Gastrocnemius medialis (tissue), 4 donors: Measurements from ENCODE around the gene SYPL2. TPM values are rescaled to one million over a fixed set of nuclear protein-coding genes. Genes with fewer than 3 reads are reported as not detected.

Experiments used
- ATAC-seq, 2 donors: fragments of 150-250 bp; one replicate each; pipeline ENCODE4 v1.9.1; 2016
- DNase-seq, 2 donors: peaks; one replicate each; pipeline ENCODE4 v3.0.0-alpha.2; 2019
- H3K27ac ChIP-seq, 4 donors: fragments of 200-600 bp; sonication (generic); 1 replicate in 1 of 4; 2 replicates in 3 of 4; pipeline ENCODE4 v1.5.1; 2016 to 2018; ENCODE audit warnings: mild to moderate bottlenecking in 2 of 4, moderate library complexity in 1 of 4
- H3K27me3 ChIP-seq, 3 donors: fragments of 200-600 bp; sonication (generic) in 2 of 3; 1 replicate in 1 of 3; 2 replicates in 2 of 3; pipeline versions ENCODE4 v1.5.1 to v1.6.0; 2016 to 2019; ENCODE audit warnings: mild to moderate bottlenecking in 1 of 3, moderate library complexity in 1 of 3
- H3K36me3 ChIP-seq, 2 donors: fragments of 200-600 bp; sonication (generic) in 1 of 2; one replicate each; pipeline ENCODE4 v1.5.1; 2017 to 2018
- H3K4me1 ChIP-seq, 2 donors: fragments of 200-600 bp; sonication (generic) in 1 of 2; one replicate each; pipeline ENCODE4 v1.5.1; 2016 to 2017; ENCODE audit warnings: mild to moderate bottlenecking in 2 of 2
- H3K4me3 ChIP-seq, 4 donors: fragments of 200-600 bp; sonication (generic) in 3 of 4; 1 replicate in 1 of 4; 2 replicates in 3 of 4; pipeline ENCODE4 v1.5.1; 2016 to 2019; ENCODE audit warnings: mild to moderate bottlenecking in 2 of 4
- H3K9me3 ChIP-seq, 3 donors: fragments of 200-600 bp; sonication (generic) in 2 of 3; 1 replicate in 1 of 3; 2 replicates in 2 of 3; pipeline ENCODE4 v1.5.1; 2016 to 2019
- CTCF ChIP-seq, 5 experiments: fragments of 450-650 bp in 3 of 5; fragments of 200-600 bp in 2 of 5; sonication (generic) in 2 of 5; IDR thresholded peaks in 4 of 5; conservative IDR thresholded peaks in 1 of 5; 1 replicate in 4 of 5; 2 replicates in 1 of 5; pipeline ENCODE4 v1.5.1; 2016 to 2019; ENCODE audit warnings: antibody characterized with exemption in 5 of 5, mild to moderate bottlenecking in 3 of 5, moderate library complexity in 3 of 5
- POLR2A ChIP-seq, 2 donors: fragments of 450-650 bp; IDR thresholded peaks; one replicate each; pipeline ENCODE4 v1.6.1; 2017; ENCODE audit warnings: antibody characterized with exemption in 2 of 2, mild to moderate bottlenecking in 2 of 2, moderate library complexity in 2 of 2
- in situ Hi-C, 4 donors: fragments of 200-750 bp; cut with MboI; loops; one replicate each; pipeline versions ENCODE4 v1.15.0 to v1.8.0; 2017; ENCODE audit warnings: low sequenced_read_pairs in 4 of 4
- intact Hi-C: fragments of 100-400 bp; cut with DNase I; formaldehyde crosslinking; loops from one replicate; pipeline ENCODE4 v1.15.1; 2023; ENCODE audit warnings: low total_unique reads
- total RNA-seq, 4 donors: library from RNA; depleted of rRNA; stranded (reverse); fragments of >200 nt; gene quantifications; one replicate each; pipeline versions ENCODE4 v1.1.0 to v1.2.3, GENCODE V29; 2016

SYPL2 gene
- total RNA-seq, 4 donors from 2014 or later = 15.7 to 127 (median 83.7) TPM

- Histone ChIP-seq H3K27me3 (no peaks in the 10 kb centered on the region), H3K4me3 (no peak overlapping the region), H3K9me3 (no peaks in the 10 kb centered on the region), H3K27ac (peak overlapping the region in 2 of 4 donors; percentile 99 to 100), H3K36me3 (peaks cover 0 to 45% of the 10 kb centered on the region in 2 donors), H3K4me1 (peaks cover 51 to 66% of the 10 kb centered on the region in 2 donors)
- in situ Hi-C loops = no loop called here
- DNase-seq (no peak), ATAC-seq (no peak)
- TF ChIP-seq POLR2A (IDR thresholded peaks at IDR 0.05) = no peak
- no peak for TF ChIP-seq CTCF (IDR thresholded peaks at IDR 0.05 in 4 of 5, conservative IDR thresholded peaks at IDR 0.05 in 1 of 5)
- intact Hi-C loops = no loop called here
Measured at GRCh38 chr1:109479311-109479710, 13.0 kb downstream of the SYPL2 start.

- TF ChIP-seq CTCF (IDR thresholded peaks at IDR 0.05 in 4 of 5, conservative IDR thresholded peaks at IDR 0.05 in 1 of 5) (no peak), POLR2A (IDR thresholded peaks at IDR 0.05) (no peak)
- Histone ChIP-seq H3K4me3 (no peak overlapping the region), H3K9me3 (no peaks in the 10 kb centered on the region), H3K4me1 (peaks cover 51 to 66% of the 10 kb centered on the region in 2 donors), H3K36me3 (peaks cover 0 to 45% of the 10 kb centered on the region in 2 donors), H3K27ac (peak overlapping the region in 3 of 4 donors; percentile 95 to 100 (median 99)), H3K27me3 (no peaks in the 10 kb centered on the region)
- intact Hi-C loops (no loop called here), in situ Hi-C loops (no loop called here)
- DNase-seq (no peak), ATAC-seq (no peak)
Measured at GRCh38 chr1:109479901-109480300, 13.6 kb downstream of the SYPL2 start.

GRCh38 chr1:109481646-109482045 lies 15.3 kb downstream of the SYPL2 start:
- Histone ChIP-seq H3K36me3 (peaks cover 0 to 31% of the 10 kb centered on the region in 2 donors), H3K4me3 (no peak overlapping the region), H3K4me1 (peaks cover 47 to 54% of the 10 kb centered on the region in 2 donors), H3K27me3 (no peaks in the 10 kb centered on the region), H3K9me3 (no peaks in the 10 kb centered on the region), H3K27ac (peak overlapping the region; percentile 71 to 100 (median 97))
- ATAC-seq = peak in 1 of 2 donors; percentile 40
- in situ Hi-C loops (no loop called here), intact Hi-C loops (no loop called here)
- DNase-seq = peak in 1 of 2 donors; percentile 75
- TF ChIP-seq POLR2A (IDR thresholded peaks at IDR 0.05) (no peak), CTCF (IDR thresholded peaks at IDR 0.05 in 4 of 5, conservative IDR thresholded peaks at IDR 0.05 in 1 of 5) (no peak)

- TF ChIP-seq POLR2A (IDR thresholded peaks at IDR 0.05) (no peak), CTCF (IDR thresholded peaks at IDR 0.05 in 4 of 5, conservative IDR thresholded peaks at IDR 0.05 in 1 of 5) (no peak)
- in situ Hi-C loops = no loop called here
- Histone ChIP-seq H3K4me3 (no peak overlapping the region), H3K4me1 (peaks cover 47 to 54% of the 10 kb centered on the region in 2 donors), H3K36me3 (peaks cover 0 to 25% of the 10 kb centered on the region in 2 donors), H3K9me3 (no peaks in the 10 kb centered on the region), H3K27ac (peak overlapping the region; percentile 74 to 100 (median 97)), H3K27me3 (no peaks in the 10 kb centered on the region)
- intact Hi-C loops = no loop called here
- DNase-seq (no peak), ATAC-seq (no peak)
Measured at GRCh38 chr1:109482242-109482641, 15.9 kb downstream of the SYPL2 start.
